Stomach (tissue), 9 donors: ENCODE results near the gene OR4E1. TPM values are rescaled to one million over a fixed set of nuclear protein-coding genes. Genes with fewer than 3 reads are reported as not detected.

Experiments used
- DNase-seq, 2 donors: peaks; one replicate each; pipeline versions ENCODE4 v3.0.0 to v3.0.0-alpha.2; 2013 to 2019
- H3K27ac ChIP-seq, 5 donors: fragments of 200-600 bp in 4 of 5; sonication (generic) in 4 of 5; one replicate each; pipeline ENCODE4 v1.5.1; 2013 to 2019; ENCODE audit warnings: mild to moderate bottlenecking in 1 of 5, moderate library complexity in 1 of 5
- H3K27me3 ChIP-seq, 3 donors: fragments of 200-600 bp; sonication (generic); one replicate each; pipeline ENCODE4 v1.5.1; 2017 to 2019; ENCODE audit warnings: mixed run types in 1 of 3
- H3K36me3 ChIP-seq, 4 donors: fragments of 200-600 bp; sonication (generic); 1 replicate in 3 of 4; 2 replicates in 1 of 4; pipeline ENCODE4 v1.5.1; 2016 to 2019
- H3K4me1 ChIP-seq, 4 donors: fragments of 200-600 bp; sonication (generic); one replicate each; pipeline ENCODE4 v1.5.1; 2016 to 2019
- H3K4me3 ChIP-seq, 4 donors: fragments of 200-600 bp; sonication (generic) in 3 of 4; one replicate each; pipeline ENCODE4 v1.5.1; 2016 to 2019; ENCODE audit warnings: mild to moderate bottlenecking in 1 of 4
- H3K9me3 ChIP-seq, 4 donors: fragments of 200-600 bp; sonication (generic); one replicate each; pipeline ENCODE4 v1.5.1; 2016 to 2019
- CTCF ChIP-seq, 7 experiments: fragments of 450-650 bp in 4 of 7; fragments of 200-600 bp in 3 of 7; sonication (generic) in 3 of 7; IDR thresholded peaks; one replicate each; pipeline ENCODE4 v1.5.1; 2016 to 2019; ENCODE audit warnings: antibody characterized with exemption in 7 of 7, control low read depth in 2 of 7, mild to moderate bottlenecking in 1 of 7
- EP300 ChIP-seq: sonication (generic); formaldehyde crosslinking; IDR thresholded peaks from one replicate; pipeline ENCODE4 v1.6.1; 2017; ENCODE audit warnings: antibody characterized with exemption
- POLR2A ChIP-seq, 4 donors: fragments of 450-650 bp; IDR thresholded peaks; one replicate each; pipeline ENCODE4 v1.6.1; 2016; ENCODE audit warnings: antibody characterized with exemption in 4 of 4, control low read depth in 2 of 4, mild to moderate bottlenecking in 1 of 4, moderate library complexity in 1 of 4
- POLR2AphosphoS5 ChIP-seq, 3 donors: sonication (generic); formaldehyde crosslinking; IDR thresholded peaks; one replicate each; pipeline ENCODE4 v1.6.1; 2016; ENCODE audit warnings: antibody characterized with exemption in 3 of 3
- WGBS, 5 donors: extraction: QIAGEN DNeasy Blood & Tissue Kit in 3 of 5; methylation state at CpG; one replicate each; pipeline versions ENCODE4 v1.1.5 to v1.1.7; 2013 to 2018; 5-methylcytosine and 5-hydroxymethylcytosine counted together
- intact Hi-C: fragments of 100-400 bp; cut with DNase I; formaldehyde crosslinking; loops from one replicate; pipeline ENCODE4 v1.15.1; 2023; ENCODE audit warnings: low total_unique reads
- polyA plus RNA-seq, 3 donors: library from polyadenylated mRNA; stranded (reverse); fragments of 200-250 nt; gene quantifications; one replicate each; pipeline ENCODE4 v1.2.3, GENCODE V29; 2013
- total RNA-seq, 5 donors: library from RNA; depleted of rRNA; stranded (reverse); fragments of >200 nt; gene quantifications; one replicate each; pipeline versions ENCODE4 v1.1.0 to v1.2.3, GENCODE V29; 2014 to 2016
- donor health status: healthy with polysubstance abuse.
- donor health status: Bipolar disorder and iron deficiency.
- donor health status: healthy.

The OR4E1 gene
- total and polyA plus RNA-seq, 8 donors = not detected

- Histone ChIP-seq H3K27me3 (no peaks in the 10 kb centered on the region), H3K4me3 (no peak overlapping the region), H3K9me3 (peaks cover 0 to 9% (median 7%) of the 10 kb centered on the region in 4 donors), H3K4me1 (no peaks in the 10 kb centered on the region), H3K36me3 (no peaks in the 10 kb centered on the region), H3K27ac (no peak overlapping the region)
- intact Hi-C loops = no loop called here
- no peak for TF ChIP-seq CTCF (IDR thresholded peaks at IDR 0.05)
- no peak for TF ChIP-seq POLR2AphosphoS5 (IDR thresholded peaks at IDR 0.05)
- TF ChIP-seq EP300 = no peak
- TF ChIP-seq POLR2A (IDR thresholded peaks at IDR 0.05) = no peak
- DNase-seq = no peak
- 75 to 81% (median 77%) methylated on average over 2 of the region's 2 CpGs for WGBS, 5 donors
Observed at GRCh38 chr14:21680072-21680471, 6.5 kb upstream of the OR4E1 start.

DNA sequence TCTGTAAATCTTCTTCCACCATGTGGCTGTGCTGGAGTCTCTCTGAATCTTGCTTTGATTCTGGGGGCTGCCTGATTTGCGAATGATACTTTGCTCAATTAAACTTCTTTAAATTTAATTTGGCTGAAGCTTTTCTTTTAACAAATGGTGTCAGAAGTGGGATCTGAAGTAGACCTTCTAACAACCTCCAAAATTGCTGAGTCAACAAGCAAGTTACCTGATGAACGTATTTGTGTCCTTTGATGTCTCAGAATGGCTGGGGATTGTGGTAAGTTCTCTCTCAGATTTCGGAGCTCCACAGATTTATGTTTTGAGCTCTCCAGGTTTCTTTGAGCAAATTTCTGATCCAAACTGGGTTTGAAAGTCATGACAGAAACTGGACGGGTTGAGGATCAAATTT, 1.9 kb upstream of the OR4E1 start:
- intact Hi-C loops = no loop called here
- H3K4me3 ChIP-seq = no peak overlapping the region
- peaks cover 0 to 12% (median 10%) of the 10 kb centered on the region in 4 donors for H3K9me3 ChIP-seq
- H3K36me3 ChIP-seq = no peaks in the 10 kb centered on the region
- H3K27ac ChIP-seq = no peak overlapping the region
- DNase-seq = no peak
- WGBS, 5 donors = 70 to 80% (median 74%) methylated on average over 4 of the region's 4 CpGs
- no peaks in the 10 kb centered on the region for H3K27me3 ChIP-seq
- TF ChIP-seq POLR2A (IDR thresholded peaks at IDR 0.05) = no peak
- no peak for TF ChIP-seq EP300
- no peak for TF ChIP-seq POLR2AphosphoS5 (IDR thresholded peaks at IDR 0.05)
- TF ChIP-seq CTCF (IDR thresholded peaks at IDR 0.05) = no peak
- H3K4me1 ChIP-seq = no peaks in the 10 kb centered on the region

DNA sequence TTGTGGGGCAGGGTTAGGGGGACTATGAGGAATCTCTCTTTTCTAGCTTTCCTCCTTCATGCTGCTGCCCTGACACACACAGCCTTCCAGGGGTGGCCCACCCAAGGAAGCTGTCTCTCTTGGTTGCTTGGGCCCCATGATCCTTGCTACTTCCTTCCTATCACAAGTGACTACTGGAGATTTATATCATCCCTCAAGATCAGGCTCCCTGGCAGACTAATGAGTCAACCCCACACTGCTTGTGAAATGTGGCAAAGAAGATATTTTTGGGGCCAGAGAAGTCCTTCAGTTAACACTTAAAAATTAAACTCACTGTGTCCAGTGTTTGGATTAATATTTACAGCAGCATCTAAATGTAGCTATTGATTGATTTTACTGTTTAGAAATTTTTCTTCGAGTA, 1.5 kb downstream of the OR4E1 start:
- peaks cover 0 to 12% (median 10%) of the 10 kb centered on the region in 4 donors for H3K9me3 ChIP-seq
- H3K4me1 ChIP-seq = no peaks in the 10 kb centered on the region
- intact Hi-C loops = no loop called here
- H3K27me3 ChIP-seq = no peaks in the 10 kb centered on the region
- H3K27ac ChIP-seq = no peak overlapping the region
- H3K36me3 ChIP-seq = no peaks in the 10 kb centered on the region
- H3K4me3 ChIP-seq = no peak overlapping the region
- DNase-seq = no peak
- no peak for TF ChIP-seq CTCF (IDR thresholded peaks at IDR 0.05)
- WGBS, 5 donors = 88 to 99% (median 91%) methylated on average over 1 of the region's 1 CpG

- intact Hi-C loops = no loop called here
- peaks cover 0 to 12% (median 10%) of the 10 kb centered on the region in 4 donors for H3K9me3 ChIP-seq
- no peaks in the 10 kb centered on the region for H3K4me1 ChIP-seq
- no peak overlapping the region for H3K4me3 ChIP-seq
- H3K36me3 ChIP-seq = no peaks in the 10 kb centered on the region
- no peak for TF ChIP-seq CTCF (IDR thresholded peaks at IDR 0.05)
- TF ChIP-seq POLR2AphosphoS5 (IDR thresholded peaks at IDR 0.05) = no peak
- TF ChIP-seq EP300 = no peak
- TF ChIP-seq POLR2A (IDR thresholded peaks at IDR 0.05) = no peak
- 30 to 52% (median 43%) methylated on average over 2 of the region's 2 CpGs for WGBS, 5 donors
- no peaks in the 10 kb centered on the region for H3K27me3 ChIP-seq
- H3K27ac ChIP-seq = no peak overlapping the region
- no peak for DNase-seq
Observed at GRCh38 chr14:21671371-21671770, 2.2 kb downstream of the OR4E1 start.
